Stimulated activated CD8-positive, alpha-beta memory T cell treated with anti-CD3 and anti-CD28 coated beads, Interleukin-12 subunit alpha, Interleukin-12 subunit beta, amount 100 ng/mL, for 24 hours (primary cell): Measurements from ENCODE around the gene OR6N2.

ENCODE experiments used
- DNase-seq: peaks from one replicate; pipeline ENCODE4 v3.0.0-alpha.2; 2020; ENCODE audit errors: extremely low read depth

The OR6N2 gene

GRCh38 chr1:158754420-158754819 is 26.6 kb downstream of the OR6N2 start, which contains the start of gene OR6K6:
OR6K6 (plus strand) TSS chr1:158754720; CDS start chr1:158754888, 168 bp downstream.
- no peak for DNase-seq

GRCh38 chr1:158752155-158752712 is 28.8 kb downstream of the OR6N2 start:
- no peak for DNase-seq

DNA sequence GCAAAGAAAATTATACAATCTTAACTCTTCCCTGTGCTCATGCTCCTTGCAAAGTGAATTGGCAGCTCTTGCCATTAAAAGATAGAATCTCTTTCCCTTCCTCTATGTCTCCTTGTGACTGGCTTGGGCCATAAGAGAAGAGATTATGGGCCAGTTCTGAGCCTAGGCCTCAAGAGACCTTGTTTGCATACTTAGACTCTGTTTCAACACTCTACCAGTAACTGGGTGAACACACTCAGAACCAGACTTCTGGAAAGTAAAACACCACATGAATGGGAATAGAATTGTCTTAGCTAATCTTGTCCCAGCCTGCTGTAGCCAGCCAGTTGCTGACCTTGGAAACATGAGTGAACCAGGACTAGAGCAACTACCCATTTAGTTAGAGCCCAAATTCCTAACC is 45.2 kb downstream of the OR6N2 start:
- DNase-seq, result no peak

DNA sequence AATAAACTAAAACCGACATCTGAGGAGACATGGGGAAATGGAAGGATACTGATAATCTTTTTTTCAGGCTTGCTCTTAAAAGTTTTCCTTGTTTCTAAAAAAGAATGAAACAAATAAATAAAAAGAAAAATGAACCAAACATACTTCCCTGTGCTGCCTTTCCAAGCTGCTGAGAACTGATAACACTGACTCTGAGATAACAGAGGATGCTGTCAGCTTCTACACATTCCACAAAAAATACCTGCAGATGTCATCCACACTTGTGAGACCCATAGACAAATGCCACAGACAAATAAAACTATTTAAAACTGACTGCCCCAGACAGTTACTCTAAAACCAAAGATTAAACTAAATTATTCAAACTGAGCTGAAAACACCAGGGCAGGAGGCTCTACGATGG is 48.5 kb downstream of the OR6N2 start:
- no peak for DNase-seq

DNA sequence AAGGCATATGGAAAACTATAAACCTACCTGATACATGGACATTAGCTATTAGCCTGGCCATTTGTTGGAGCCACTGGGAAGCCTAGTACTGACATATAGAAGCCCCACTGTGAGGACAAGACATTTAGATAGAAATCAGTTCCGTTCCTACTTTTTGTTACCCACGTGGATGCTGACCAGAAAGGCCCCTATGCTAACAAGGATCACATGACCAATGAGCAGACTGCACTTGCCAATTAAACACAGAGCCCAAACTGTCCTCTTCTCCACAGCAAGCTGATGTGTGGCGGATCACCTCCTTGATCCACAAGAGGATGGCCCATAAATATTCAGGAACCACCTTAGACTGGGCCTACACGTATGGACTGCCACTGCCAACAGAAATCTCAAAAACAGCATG is 49.3 kb downstream of the OR6N2 start:
- DNase-seq, result no peak

DNA sequence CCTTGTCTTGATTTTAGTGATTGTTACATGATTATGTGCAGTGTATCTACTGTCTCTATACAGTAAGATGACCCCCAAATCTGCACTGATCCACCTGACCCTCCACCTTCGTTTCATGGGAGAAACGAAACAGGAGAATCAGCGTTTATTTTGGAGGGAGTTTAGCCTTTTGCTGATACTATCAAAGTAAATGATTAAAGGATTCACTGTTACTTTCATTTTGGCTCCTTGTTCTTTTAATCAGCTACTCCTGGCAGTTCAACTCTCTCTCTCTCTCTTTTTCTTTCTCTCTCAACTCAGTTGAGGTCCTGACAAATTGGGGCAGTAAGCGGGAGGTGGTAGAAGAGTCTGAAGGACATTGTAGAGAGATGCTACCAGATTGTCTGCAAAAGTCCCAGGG is 50.6 kb downstream of the OR6N2 start:
- DNase-seq, result no peak

GRCh38 chr1:158728510-158729225 is 52.3 kb downstream of the OR6N2 start:
- no peak for DNase-seq

- no peak for DNase-seq
Measured at GRCh38 chr1:158724442-158724841, 56.6 kb downstream of the OR6N2 start.
